GM13976 (cell line): ENCODE results near the gene SNX27.

ENCODE experiments used
- DNase-seq: peaks from one replicate; pipeline ENCODE4 v3.0.0; 2012; ENCODE audit warnings: low spot score
- CTCF ChIP-seq: IDR thresholded peaks from 2 replicates; pipeline ENCODE4 v1.5.1; 2012; ENCODE audit warnings: borderline replicate concordance, mild to moderate bottlenecking; ENCODE audit not compliant: insufficient read depth; ENCODE audit errors: extremely low read depth, missing control alignments, control extremely low read depth
- in situ Hi-C: fragments of 300-500 bp; cut with MboI; formaldehyde crosslinking; loops from one replicate; pipeline ENCODE4 v1.12.0; 2022; ENCODE audit warnings: low sequenced_read_pairs, mixed read lengths, inconsistent platforms; ENCODE audit not compliant: unreplicated experiment

The SNX27 gene

GRCh38 chr1:151737026-151737425 is 125.2 kb downstream of the SNX27 start:
- DNase-seq = no peak
- in situ Hi-C loops = no loop called here
- TF ChIP-seq CTCF = no peak

- DNase-seq = no peak
- no peak for TF ChIP-seq CTCF
- in situ Hi-C loops = no loop called here
These were observed 125.6 kb downstream of the SNX27 start for GRCh38 chr1:151737479-151737878.

GRCh38 chr1:151739590-151740355 is 127.9 kb downstream of the SNX27 start:
- TF ChIP-seq CTCF = no peak
- in situ Hi-C loops = no loop called here
- DNase-seq = no peak

GRCh38 chr1:151741516-151741915 is 129.7 kb downstream of the SNX27 start:
- in situ Hi-C loops = no loop called here
- no peak for TF ChIP-seq CTCF
- DNase-seq = no peak
